Endothelial cell of umbilical vein (primary cell): ENCODE data around the gene SIN3A. TPM values are rescaled to one million over a fixed set of nuclear protein-coding genes. Genes with fewer than 3 reads are reported as not detected.

Experiments used
- BruUV-seq: library from RNA; stranded (reverse); fragments of 400-500 nt; replicated peaks from 2 replicates; lab custom pipeline; 2021; lab: Mats Ljungman, UMichigan
- CTCF ChIA-PET: fragments of 300-600, 350-600 bp; sonication (Branson Sonifier 250); formaldehyde crosslinking; loops from one replicate; lab custom pipeline; 2021; ENCODE audit warnings: antibody characterized with exemption, inconsistent platforms; lab: Charles Lee
- POLR2A ChIA-PET: fragments of 300-600, 350-600 bp; sonication (Branson Sonifier 250); formaldehyde crosslinking; loops from one replicate; lab custom pipeline; 2021; ENCODE audit warnings: antibody characterized with exemption, inconsistent platforms; lab: Charles Lee
- DNase-seq: peaks from one replicate; pipeline ENCODE4 v3.0.0-alpha.2; 2011; ENCODE audit warnings: low read depth, low spot score
- FAIRE-seq: peaks from 2 replicates; lab custom pipeline; 2011; peaks lifted over from hg19 to GRCh38; lab: Jason Lieb, UNC
- H2AFZ ChIP-seq: 2 replicates; pipeline ENCODE4 v1.6.0; 2012; ENCODE audit warnings: low read depth, low read length, control low read depth, inconsistent platforms
- H3K27ac ChIP-seq: 2 replicates; pipeline ENCODE4 v1.5.1; 2011; ENCODE audit warnings: low read depth, mild to moderate bottlenecking, control low read depth, low read length, moderate library complexity; ENCODE audit not compliant: insufficient read depth
- H3K27me3 ChIP-seq, 2 experiments: 2 replicates each; pipeline versions ENCODE4 v1.6.0 to v1.6.1; 2011; ENCODE audit warnings: low read length in 2 of 2, mixed read lengths in 1 of 2; ENCODE audit not compliant: control insufficient read depth in 2 of 2, insufficient read depth in 2 of 2
- H3K36me3 ChIP-seq, 2 experiments: 2 replicates in 1 of 2; 3 replicates in 1 of 2; pipeline ENCODE4 v1.5.1; 2011; ENCODE audit warnings: low read length in 2 of 2, mild to moderate bottlenecking in 1 of 2, moderate library complexity in 1 of 2; ENCODE audit not compliant: control insufficient read depth in 2 of 2, insufficient read depth in 2 of 2; ENCODE audit errors: extremely low read depth in 1 of 2
- H3K4me1 ChIP-seq: 3 replicates; pipeline ENCODE4 v1.5.1; 2011; ENCODE audit warnings: mild to moderate bottlenecking, low read length; ENCODE audit not compliant: control insufficient read depth, insufficient read depth; ENCODE audit errors: extremely low read depth
- H3K4me2 ChIP-seq: 2 replicates; pipeline ENCODE4 v1.6.1; 2011; ENCODE audit warnings: low read length, control low read depth, mixed read lengths; ENCODE audit not compliant: insufficient read depth
- H3K4me3 ChIP-seq, 3 experiments: fragments of 200-600 bp in 1 of 3; sonication (generic), shearing (Covaris generic) in 1 of 3; replicated peaks in 1 of 3; 2 replicates each; pipeline ENCODE4 v1.5.1; 2011 to 2016; ENCODE audit warnings: control low read depth in 3 of 3, low read length in 3 of 3, mild to moderate bottlenecking in 2 of 3, inconsistent platforms in 1 of 3, low read depth in 1 of 3, moderate library complexity in 1 of 3; ENCODE audit not compliant: insufficient read depth in 1 of 3
- H3K79me2 ChIP-seq: 2 replicates; pipeline ENCODE4 v1.6.0; 2012; ENCODE audit warnings: low read length, inconsistent platforms; ENCODE audit not compliant: control insufficient read depth, insufficient read depth
- H3K9ac ChIP-seq: replicated peaks from 2 replicates; pipeline ENCODE3; 2011; ENCODE audit warnings: low read length, control low read depth; ENCODE audit not compliant: insufficient read depth; ENCODE audit errors: extremely low read depth
- H3K9me1 ChIP-seq: replicated peaks from 3 replicates; pipeline ENCODE4 v1.6.0; 2011; ENCODE audit warnings: mild to moderate bottlenecking, low read length; ENCODE audit not compliant: control insufficient read depth, insufficient read depth; ENCODE audit errors: extremely low read depth
- H3K9me3 ChIP-seq: replicated peaks from 2 replicates; pipeline ENCODE4 v1.5.1; 2012; ENCODE audit warnings: low read length, inconsistent platforms; ENCODE audit not compliant: control insufficient read depth, insufficient read depth
- H4K20me1 ChIP-seq: replicated peaks from 2 replicates; pipeline ENCODE3; 2011; ENCODE audit warnings: mild to moderate bottlenecking, low read length; ENCODE audit not compliant: control insufficient read depth, insufficient read depth; ENCODE audit errors: extremely low read depth
- CTCF ChIP-seq, 2 donors: IDR thresholded peaks; 1 replicate in 1 of 2; 2 replicates in 1 of 2; pipeline ENCODE4 v1.5.1; 2011; ENCODE audit warnings: low read length in 2 of 2, mild to moderate bottlenecking in 2 of 2, moderate library complexity in 2 of 2, control low read depth in 1 of 2, inconsistent platforms in 1 of 2, low read depth in 1 of 2; ENCODE audit not compliant: insufficient read depth in 1 of 2; ENCODE audit errors: extremely low read depth in 1 of 2
- EZH2 ChIP-seq: IDR thresholded peaks from 2 replicates; pipeline ENCODE4 v1.6.1; 2012; ENCODE audit warnings: borderline replicate concordance, low read depth, mild to moderate bottlenecking, moderate library complexity, low read length, inconsistent platforms; ENCODE audit not compliant: severe bottlenecking
- FOS ChIP-seq: IDR thresholded peaks from 2 replicates; pipeline ENCODE4 v1.6.1; 2011; ENCODE audit warnings: mild to moderate bottlenecking, low read length, moderate library complexity, borderline replicate concordance; ENCODE audit not compliant: insufficient read depth
- GATA2 ChIP-seq: IDR thresholded peaks from 2 replicates; pipeline ENCODE4 v1.7.0; 2011; ENCODE audit warnings: low read depth, mild to moderate bottlenecking, moderate library complexity, mixed read lengths, low read length; ENCODE audit not compliant: insufficient read length, insufficient read depth
- JUN ChIP-seq: IDR thresholded peaks from 2 replicates; pipeline ENCODE4 v1.6.1; 2011; ENCODE audit warnings: borderline replicate concordance, low read depth; ENCODE audit not compliant: insufficient read length, insufficient read depth
- MYC ChIP-seq: IDR thresholded peaks from one replicate; pipeline ENCODE4 v1.6.1; 2011; ENCODE audit warnings: mild to moderate bottlenecking, low read depth, low read length
- POLR2A ChIP-seq: IDR thresholded peaks from 2 replicates; pipeline ENCODE4 v1.6.1; 2012; ENCODE audit warnings: low read depth, mild to moderate bottlenecking, control low read depth, low read length
- POLR2AphosphoS5 ChIP-seq: IDR thresholded peaks from 2 replicates; pipeline ENCODE4 v1.6.1; 2012; ENCODE audit warnings: low read depth, mild to moderate bottlenecking, control low read depth, low read length, moderate library complexity; ENCODE audit not compliant: insufficient read depth
- dilution Hi-C: fragments of 300-500 bp; cut with MboI; formaldehyde crosslinking; loops from one replicate; pipeline ENCODE4 v1.15.0; 2019; ENCODE audit warnings: low sequenced_read_pairs; ENCODE audit not compliant: extremely low pct_ligation_motif_present
- intact Hi-C: fragments of 100-400 bp; cut with micrococcal nuclease; formaldehyde crosslinking; loops from one replicate; pipeline ENCODE4 v1.10.0; 2022
- polyA plus RNA-seq, 4 experiments: library from polyadenylated mRNA; depleted of rRNA in 3 of 4; stranded (reverse) in 3 of 4; unstranded in 1 of 4; fragments of >200 nt; gene quantifications; 2 replicates each; pipeline versions ENCODE4 v1.2.1 to v1.2.3, GENCODE V29; 2011 to 2012; ENCODE audit warnings: missing spikeins in 1 of 4
- total RNA-seq: library from RNA; stranded (reverse); gene quantifications from 2 replicates; pipeline ENCODE4 v1.2.3, GENCODE V29; 2021
- TF ChIP-seq, protein P1 (sequence below): IDR thresholded peaks from 2 replicates; pipeline ENCODE4 v1.6.1; 2011; ENCODE audit not compliant: insufficient read depth, insufficient read length

The SIN3A gene
- total and polyA plus RNA-seq, 2 donors (not counting 3 experiments of a cell fraction or from before 2014, with no cell fraction given): 30.6 to 44.5 TPM

GRCh38 chr15:75416584-75416983, 34.9 kb downstream of the SIN3A start:
- DNase-seq (no peak), FAIRE-seq (no peak)
- no peaks in the 10 kb centered on the region for H3K9me1 ChIP-seq
- no peaks in the 10 kb centered on the region for H4K20me1 ChIP-seq
- H3K27me3 ChIP-seq: no peaks in the 10 kb centered on the region
- H3K36me3 ChIP-seq: peaks cover 3 to 14% of the 10 kb centered on the region in 2 experiments
- ChIA-PET POLR2A (no interaction called here), CTCF (no interaction called here)
- H3K9me3 ChIP-seq: no peaks in the 10 kb centered on the region
- dilution Hi-C loops (no loop called here), intact Hi-C loops (no loop called here)
- H3K79me2 ChIP-seq: no peaks in the 10 kb centered on the region
- BruUV-seq: no TSS peak
- peaks cover 2% of the 10 kb centered on the region for H3K4me1 ChIP-seq
- TF ChIP-seq JUN (no peak), CTCF (IDR thresholded peaks at IDR 0.05; ENCODE audit: extremely low read depth in 1 of 2, insufficient read depth in 1 of 2, low read depth in 1 of 2, low read length in 2 of 2) (no peak), GATA2 (no peak), POLR2A (no peak), POLR2AphosphoS5 (no peak), EZH2 (no peak), FOS (no peak), MYC (no peak)
- TF ChIP-seq, protein P1, sequence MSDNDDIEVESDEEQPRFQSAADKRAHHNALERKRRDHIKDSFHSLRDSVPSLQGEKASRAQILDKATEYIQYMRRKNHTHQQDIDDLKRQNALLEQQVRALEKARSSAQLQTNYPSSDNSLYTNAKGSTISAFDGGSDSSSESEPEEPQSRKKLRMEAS: no peak
- H3K27ac ChIP-seq: no peak overlapping the region
- no peak overlapping the region for H3K4me3 ChIP-seq
- no peak overlapping the region for H2AFZ ChIP-seq
- H3K4me2 ChIP-seq: no peak overlapping the region
- no peak overlapping the region for H3K9ac ChIP-seq
